Liver (tissue), 3 donors: ENCODE results near the gene ZNF652.
"Not testable (repeated sequence)": the region's sequence is repeated elsewhere in the genome, so short reads cannot be mapped to it uniquely, and the experiment has no call there.

Experiments used
- FOXA1 ChIP-seq: IDR thresholded peaks from 2 replicates; pipeline ENCODE4 v1.6.1; 2016; ENCODE audit warnings: antibody characterized with exemption
- MAX ChIP-seq: IDR thresholded peaks from 2 replicates; pipeline ENCODE4 v1.6.1; 2016; ENCODE audit warnings: antibody characterized with exemption
- RAD21 ChIP-seq, 2 donors: IDR thresholded peaks; 2 replicates each; pipeline ENCODE4 v1.6.1; 2016; ENCODE audit warnings: antibody characterized with exemption in 2 of 2, mild to moderate bottlenecking in 2 of 2
- REST ChIP-seq: IDR thresholded peaks from 2 replicates; pipeline ENCODE4 v1.6.1; 2016; ENCODE audit warnings: antibody characterized with exemption, mild to moderate bottlenecking
- SP1 ChIP-seq: IDR thresholded peaks from 2 replicates; pipeline ENCODE4 v1.6.1; 2018; ENCODE audit warnings: antibody characterized with exemption, mild to moderate bottlenecking
- TF ChIP-seq, protein P1 (sequence below): fragments of 150-350 bp; IDR thresholded peaks from 2 replicates; pipeline ENCODE4 v1.5.1; 2017; ENCODE audit warnings: improper control_type of control experiment, low read depth, low read length; ENCODE audit not compliant: missing input control
- donor health status: healthy.
- donor health status: healthy.

GRCh38 chr17:49275981-49276380 is 86.1 kb downstream of the ZNF652 start:
- not testable (repeated sequence) for TF ChIP-seq REST; FOXA1; MAX; SP1; RAD21 (IDR thresholded peaks at IDR 0.05)
- TF ChIP-seq, protein P1, sequence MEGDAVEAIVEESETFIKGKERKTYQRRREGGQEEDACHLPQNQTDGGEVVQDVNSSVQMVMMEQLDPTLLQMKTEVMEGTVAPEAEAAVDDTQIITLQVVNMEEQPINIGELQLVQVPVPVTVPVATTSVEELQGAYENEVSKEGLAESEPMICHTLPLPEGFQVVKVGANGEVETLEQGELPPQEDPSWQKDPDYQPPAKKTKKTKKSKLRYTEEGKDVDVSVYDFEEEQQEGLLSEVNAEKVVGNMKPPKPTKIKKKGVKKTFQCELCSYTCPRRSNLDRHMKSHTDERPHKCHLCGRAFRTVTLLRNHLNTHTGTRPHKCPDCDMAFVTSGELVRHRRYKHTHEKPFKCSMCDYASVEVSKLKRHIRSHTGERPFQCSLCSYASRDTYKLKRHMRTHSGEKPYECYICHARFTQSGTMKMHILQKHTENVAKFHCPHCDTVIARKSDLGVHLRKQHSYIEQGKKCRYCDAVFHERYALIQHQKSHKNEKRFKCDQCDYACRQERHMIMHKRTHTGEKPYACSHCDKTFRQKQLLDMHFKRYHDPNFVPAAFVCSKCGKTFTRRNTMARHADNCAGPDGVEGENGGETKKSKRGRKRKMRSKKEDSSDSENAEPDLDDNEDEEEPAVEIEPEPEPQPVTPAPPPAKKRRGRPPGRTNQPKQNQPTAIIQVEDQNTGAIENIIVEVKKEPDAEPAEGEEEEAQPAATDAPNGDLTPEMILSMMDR = not testable (repeated sequence)
